Breast epithelium (tissue), 3 donors: ENCODE measurements around the gene BCAS2.

Experiments
- POLR2A ChIP-seq: fragments of 450-650 bp; IDR thresholded peaks from one replicate; pipeline ENCODE4 v1.6.1; 2016; ENCODE audit warnings: antibody characterized with exemption, mild to moderate bottlenecking, moderate library complexity
- TF ChIP-seq, protein P1 (sequence below), 3 donors: fragments of 450-650 bp; IDR thresholded peaks; one replicate each; pipeline ENCODE4 v1.5.1; 2016 to 2017; ENCODE audit warnings: antibody characterized with exemption in 3 of 3, mild to moderate bottlenecking in 3 of 3, moderate library complexity in 3 of 3

DNA sequence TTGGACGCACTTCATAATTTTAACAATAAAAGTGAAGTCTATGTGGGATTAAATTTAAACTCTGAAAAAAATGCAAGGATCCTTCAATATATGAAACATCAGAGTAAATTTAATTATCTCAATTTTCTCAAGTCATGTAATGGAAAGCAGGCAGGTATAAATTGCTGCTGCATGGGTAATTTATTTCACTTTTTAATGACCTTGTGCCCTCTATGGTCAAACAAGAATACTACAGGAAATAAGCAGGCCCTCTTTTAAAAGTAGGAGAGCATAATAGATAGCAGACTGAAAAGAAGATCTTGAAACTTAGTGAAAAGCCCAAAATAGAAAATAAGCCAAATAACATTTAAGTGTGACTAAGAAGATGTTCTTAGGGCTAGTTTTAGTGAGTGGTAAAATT lies 22.9 kb downstream of the BCAS2 start:
- TF ChIP-seq, protein P1, sequence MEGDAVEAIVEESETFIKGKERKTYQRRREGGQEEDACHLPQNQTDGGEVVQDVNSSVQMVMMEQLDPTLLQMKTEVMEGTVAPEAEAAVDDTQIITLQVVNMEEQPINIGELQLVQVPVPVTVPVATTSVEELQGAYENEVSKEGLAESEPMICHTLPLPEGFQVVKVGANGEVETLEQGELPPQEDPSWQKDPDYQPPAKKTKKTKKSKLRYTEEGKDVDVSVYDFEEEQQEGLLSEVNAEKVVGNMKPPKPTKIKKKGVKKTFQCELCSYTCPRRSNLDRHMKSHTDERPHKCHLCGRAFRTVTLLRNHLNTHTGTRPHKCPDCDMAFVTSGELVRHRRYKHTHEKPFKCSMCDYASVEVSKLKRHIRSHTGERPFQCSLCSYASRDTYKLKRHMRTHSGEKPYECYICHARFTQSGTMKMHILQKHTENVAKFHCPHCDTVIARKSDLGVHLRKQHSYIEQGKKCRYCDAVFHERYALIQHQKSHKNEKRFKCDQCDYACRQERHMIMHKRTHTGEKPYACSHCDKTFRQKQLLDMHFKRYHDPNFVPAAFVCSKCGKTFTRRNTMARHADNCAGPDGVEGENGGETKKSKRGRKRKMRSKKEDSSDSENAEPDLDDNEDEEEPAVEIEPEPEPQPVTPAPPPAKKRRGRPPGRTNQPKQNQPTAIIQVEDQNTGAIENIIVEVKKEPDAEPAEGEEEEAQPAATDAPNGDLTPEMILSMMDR (IDR thresholded peaks at IDR 0.05): peak in 1 of 3 donors; percentile 20
- no peak for TF ChIP-seq POLR2A
